ENCODE measurements around the gene PATL2. TPM values are rescaled to one million over a fixed set of nuclear protein-coding genes. Genes with fewer than 3 reads are reported as not detected.
A peak's percentile ranks its signal among the peaks of the same experiment; 100 is the strongest.
"Not testable (repeated sequence)": the region's sequence is repeated elsewhere in the genome, so short reads cannot be mapped to it uniquely, and the experiment has no call there.

PATL2 gene
- polyA plus RNA-seq (2013, experiment 1 of 4) = 0.57 TPM
- polyA plus RNA-seq (2013, experiment 2 of 4) = 0.36 TPM
- polyA plus RNA-seq (2013, experiment 3 of 4) = 0.27 TPM
- polyA plus RNA-seq (2013, experiment 4 of 4) = 0.57 TPM

GRCh38 chr15:44711096-44711742 lies at the start of gene PATL2, which contains the start of gene B2M:
TSS of gene PATL2 (minus strand) at chr15:44711323. CDS start at chr15:44676490, 34,833 bp downstream.
TSS of gene B2M (plus strand) at chr15:44711517. CDS start at chr15:44711547, 30 bp downstream.
- 0% methylated on average over 37 of the region's 37 CpGs for WGBS, 2 experiments
- H3K4me1 ChIP-seq (ENCODE audit: control insufficient read depth, insufficient read depth, low read length) = no peaks in the 10 kb centered on the region

GRCh38 chr15:44753345-44753744 lies 42.2 kb upstream of the PATL2 start:
- Histone ChIP-seq H3K9me3 (ENCODE audit: control insufficient read depth, low read length) (no peaks in the 10 kb centered on the region), H3K27ac (ENCODE audit: insufficient read depth, low read depth, low read length, poor library complexity, severe bottlenecking) (no peak overlapping the region), H3K36me3 (ENCODE audit: control insufficient read depth, insufficient read depth, low read length) (no peaks in the 10 kb centered on the region), H3K27me3 (ENCODE audit: control insufficient read depth, insufficient read depth, low read length, poor library complexity, severe bottlenecking) (no peaks in the 10 kb centered on the region), H3K4me3 (ENCODE audit: insufficient read depth, low read depth, low read length) (no peak overlapping the region), H3K4me1 (ENCODE audit: control insufficient read depth, insufficient read depth, low read length) (no peaks in the 10 kb centered on the region)
- WGBS, 2 experiments = 97 to 100% methylated on average over 1 of the region's 1 CpG

More at GRCh38 chr15:44711096-44711742, at the start of gene PATL2, which contains the start of gene B2M:
- H3K4me3 ChIP-seq (ENCODE audit: insufficient read depth, low read depth, low read length) = peak within 1 kb of the TSS; percentile 88
- peak within 1 kb of the TSS; percentile 55 for H3K27ac ChIP-seq (ENCODE audit: insufficient read depth, low read depth, low read length, poor library complexity, severe bottlenecking)
- no peaks in the 10 kb centered on the region for H3K36me3 ChIP-seq (ENCODE audit: control insufficient read depth, insufficient read depth, low read length)
- H3K9me3 ChIP-seq (ENCODE audit: control insufficient read depth, low read length) = no peaks in the 10 kb centered on the region
- H3K27me3 ChIP-seq (ENCODE audit: control insufficient read depth, insufficient read depth, low read length, poor library complexity, severe bottlenecking) = peaks cover 17% of the 10 kb centered on the region

- H3K9me3 ChIP-seq (ENCODE audit: control insufficient read depth, low read length); H3K4me1 ChIP-seq (ENCODE audit: control insufficient read depth, insufficient read depth, low read length); H3K27me3 ChIP-seq (ENCODE audit: control insufficient read depth, insufficient read depth, low read length, poor library complexity, severe bottlenecking); H3K4me3 ChIP-seq (ENCODE audit: insufficient read depth, low read depth, low read length); H3K36me3 ChIP-seq (ENCODE audit: control insufficient read depth, insufficient read depth, low read length); H3K27ac ChIP-seq (ENCODE audit: insufficient read depth, low read depth, low read length, poor library complexity, severe bottlenecking): not testable (repeated sequence)
- WGBS, 2 experiments = 94% methylated on average over 1 of the region's 2 CpGs; no CpG with 5 or more reads in 1 of the 2 experiments
Observed at GRCh38 chr15:44743454-44743853, 32.3 kb upstream of the PATL2 start.

- H3K36me3 ChIP-seq (ENCODE audit: control insufficient read depth, insufficient read depth, low read length); H3K9me3 ChIP-seq (ENCODE audit: control insufficient read depth, low read length); H3K4me1 ChIP-seq (ENCODE audit: control insufficient read depth, insufficient read depth, low read length); H3K27ac ChIP-seq (ENCODE audit: insufficient read depth, low read depth, low read length, poor library complexity, severe bottlenecking); H3K4me3 ChIP-seq (ENCODE audit: insufficient read depth, low read depth, low read length); H3K27me3 ChIP-seq (ENCODE audit: control insufficient read depth, insufficient read depth, low read length, poor library complexity, severe bottlenecking): not testable (repeated sequence)
- WGBS, 2 experiments = 79 to 85% methylated on average over 19 of the region's 24 CpGs
Observed at GRCh38 chr15:44739222-44739847, 28.2 kb upstream of the PATL2 start.

GRCh38 chr15:44738340-44738984 lies 27.3 kb upstream of the PATL2 start:
- no peaks in the 10 kb centered on the region for H3K9me3 ChIP-seq (ENCODE audit: control insufficient read depth, low read length)
- 73 to 78% methylated on average over 2 to 3 of the region's 3 CpGs for WGBS, 2 experiments
- no peaks in the 10 kb centered on the region for H3K4me1 ChIP-seq (ENCODE audit: control insufficient read depth, insufficient read depth, low read length)
- H3K36me3 ChIP-seq (ENCODE audit: control insufficient read depth, insufficient read depth, low read length) = no peaks in the 10 kb centered on the region
- H3K4me3 ChIP-seq (ENCODE audit: insufficient read depth, low read depth, low read length) = no peak overlapping the region
- H3K27ac ChIP-seq (ENCODE audit: insufficient read depth, low read depth, low read length, poor library complexity, severe bottlenecking) = no peak overlapping the region
- no peaks in the 10 kb centered on the region for H3K27me3 ChIP-seq (ENCODE audit: control insufficient read depth, insufficient read depth, low read length, poor library complexity, severe bottlenecking)

GRCh38 chr15:44736181-44736765 lies 25.1 kb upstream of the PATL2 start, which contains the start of gene TRIM69:
TSS of gene TRIM69 (plus strand) at chr15:44736528. CDS start at chr15:44736705, 177 bp downstream.
- no peaks in the 10 kb centered on the region for H3K9me3 ChIP-seq (ENCODE audit: control insufficient read depth, low read length)
- H3K4me3 ChIP-seq (ENCODE audit: insufficient read depth, low read depth, low read length) = no peak within 1 kb of the TSS
- no peaks in the 10 kb centered on the region for H3K4me1 ChIP-seq (ENCODE audit: control insufficient read depth, insufficient read depth, low read length)
- H3K27ac ChIP-seq (ENCODE audit: insufficient read depth, low read depth, low read length, poor library complexity, severe bottlenecking) = no peak within 1 kb of the TSS
- 87 to 91% methylated on average over 3 of the region's 3 CpGs for WGBS, 2 experiments
- no peaks in the 10 kb centered on the region for H3K36me3 ChIP-seq (ENCODE audit: control insufficient read depth, insufficient read depth, low read length)
- H3K27me3 ChIP-seq (ENCODE audit: control insufficient read depth, insufficient read depth, low read length, poor library complexity, severe bottlenecking) = no peaks in the 10 kb centered on the region

GRCh38 chr15:44735482-44736180 lies 24.5 kb upstream of the PATL2 start:
- no peak overlapping the region for H3K27ac ChIP-seq (ENCODE audit: insufficient read depth, low read depth, low read length, poor library complexity, severe bottlenecking)
- H3K4me1 ChIP-seq (ENCODE audit: control insufficient read depth, insufficient read depth, low read length) = no peaks in the 10 kb centered on the region
- H3K36me3 ChIP-seq (ENCODE audit: control insufficient read depth, insufficient read depth, low read length) = no peaks in the 10 kb centered on the region
- 83 to 85% methylated on average over 8 of the region's 8 CpGs for WGBS, 2 experiments
- no peaks in the 10 kb centered on the region for H3K9me3 ChIP-seq (ENCODE audit: control insufficient read depth, low read length)
- H3K4me3 ChIP-seq (ENCODE audit: insufficient read depth, low read depth, low read length) = no peak overlapping the region
- H3K27me3 ChIP-seq (ENCODE audit: control insufficient read depth, insufficient read depth, low read length, poor library complexity, severe bottlenecking) = no peaks in the 10 kb centered on the region

- no peak overlapping the region for H3K27ac ChIP-seq (ENCODE audit: insufficient read depth, low read depth, low read length, poor library complexity, severe bottlenecking)
- no peaks in the 10 kb centered on the region for H3K4me1 ChIP-seq (ENCODE audit: control insufficient read depth, insufficient read depth, low read length)
- H3K36me3 ChIP-seq (ENCODE audit: control insufficient read depth, insufficient read depth, low read length) = no peaks in the 10 kb centered on the region
- no peaks in the 10 kb centered on the region for H3K9me3 ChIP-seq (ENCODE audit: control insufficient read depth, low read length)
- H3K27me3 ChIP-seq (ENCODE audit: control insufficient read depth, insufficient read depth, low read length, poor library complexity, severe bottlenecking) = peaks cover 6% of the 10 kb centered on the region
- H3K4me3 ChIP-seq (ENCODE audit: insufficient read depth, low read depth, low read length) = no peak overlapping the region
- 86 to 87% methylated on average over 2 of the region's 2 CpGs for WGBS, 2 experiments
Observed at GRCh38 chr15:44734839-44735481, 23.8 kb upstream of the PATL2 start.

GRCh38 chr15:44729408-44730127 lies 18.4 kb upstream of the PATL2 start:
- 12% methylated on average over 19 of the region's 21 CpGs for WGBS, 2 experiments
- Histone ChIP-seq H3K36me3 (ENCODE audit: control insufficient read depth, insufficient read depth, low read length) (no peaks in the 10 kb centered on the region), H3K27me3 (ENCODE audit: control insufficient read depth, insufficient read depth, low read length, poor library complexity, severe bottlenecking) (peaks cover 24% of the 10 kb centered on the region), H3K9me3 (ENCODE audit: control insufficient read depth, low read length) (no peaks in the 10 kb centered on the region), H3K4me3 (ENCODE audit: insufficient read depth, low read depth, low read length) (peak overlapping the region; percentile 56), H3K4me1 (ENCODE audit: control insufficient read depth, insufficient read depth, low read length) (no peaks in the 10 kb centered on the region), H3K27ac (ENCODE audit: insufficient read depth, low read depth, low read length, poor library complexity, severe bottlenecking) (peak overlapping the region; percentile 20)

All from ectodermal cell (in vitro differentiated cells).